ENCODE data around the gene TUB. TPM values are rescaled to one million over a fixed set of nuclear protein-coding genes. Genes with fewer than 3 reads are reported as not detected.
A peak's percentile ranks its signal among the peaks of the same experiment; 100 is the strongest.

TUB gene
- total and polyA plus RNA-seq, 8 donors, result 0.68 to 2.2 (median 1.5) TPM

DNA sequence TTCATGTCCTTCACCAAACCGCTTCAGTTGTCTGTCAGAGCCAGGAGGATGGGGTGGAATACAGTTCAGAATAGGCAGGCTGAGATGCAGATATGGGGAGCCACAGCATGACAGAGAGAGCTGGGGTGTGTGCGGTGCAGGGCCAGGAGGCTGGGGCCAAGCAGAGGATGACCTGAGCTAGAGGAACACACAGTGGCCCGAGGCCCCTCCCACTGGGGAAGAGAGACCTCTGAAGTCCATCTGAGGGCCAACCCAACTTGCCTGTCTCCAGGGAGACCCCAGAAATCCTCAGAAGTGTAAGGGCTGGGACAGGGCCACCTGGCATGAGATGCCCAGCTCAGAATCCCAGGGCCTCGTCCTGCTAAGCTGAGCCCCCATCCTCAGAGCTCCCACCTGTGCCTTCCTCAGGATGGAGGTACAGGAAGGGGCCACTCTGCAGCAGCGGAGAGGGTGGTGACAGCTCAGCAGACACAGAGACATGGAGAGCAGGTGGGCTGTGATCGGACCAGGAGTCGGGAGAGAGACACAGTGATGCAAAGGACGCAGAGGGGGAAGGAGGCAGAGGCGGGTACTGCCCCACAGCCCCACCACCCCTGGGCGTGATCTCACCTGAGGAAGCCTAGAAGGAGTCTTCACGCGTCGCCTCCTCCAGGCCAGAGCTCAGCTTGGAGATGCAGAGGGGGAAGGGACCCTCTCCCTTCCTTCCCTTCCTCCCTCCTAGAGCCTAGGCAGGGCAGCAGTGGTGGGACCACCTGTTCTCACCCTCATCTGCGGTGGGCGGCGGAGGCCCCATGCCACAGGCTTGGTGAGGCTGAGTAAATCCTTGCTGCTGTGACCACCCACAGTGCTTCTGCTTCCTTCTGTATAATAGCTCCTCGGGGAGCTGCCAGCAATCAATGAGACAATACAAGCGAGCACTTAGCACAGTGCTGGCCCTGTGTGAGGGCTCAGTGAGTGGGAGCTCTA, 9.1 kb upstream of the TUB start:
- Histone ChIP-seq H3K4me3 (no peak overlapping the region), H3K4me1 (no peaks in the 10 kb centered on the region), H3K27ac (no peak overlapping the region), H3K9me3 (no peaks in the 10 kb centered on the region), H3K36me3 (no peaks in the 10 kb centered on the region), H3K27me3 (no peaks in the 10 kb centered on the region)
- TF ChIP-seq, protein P1, sequence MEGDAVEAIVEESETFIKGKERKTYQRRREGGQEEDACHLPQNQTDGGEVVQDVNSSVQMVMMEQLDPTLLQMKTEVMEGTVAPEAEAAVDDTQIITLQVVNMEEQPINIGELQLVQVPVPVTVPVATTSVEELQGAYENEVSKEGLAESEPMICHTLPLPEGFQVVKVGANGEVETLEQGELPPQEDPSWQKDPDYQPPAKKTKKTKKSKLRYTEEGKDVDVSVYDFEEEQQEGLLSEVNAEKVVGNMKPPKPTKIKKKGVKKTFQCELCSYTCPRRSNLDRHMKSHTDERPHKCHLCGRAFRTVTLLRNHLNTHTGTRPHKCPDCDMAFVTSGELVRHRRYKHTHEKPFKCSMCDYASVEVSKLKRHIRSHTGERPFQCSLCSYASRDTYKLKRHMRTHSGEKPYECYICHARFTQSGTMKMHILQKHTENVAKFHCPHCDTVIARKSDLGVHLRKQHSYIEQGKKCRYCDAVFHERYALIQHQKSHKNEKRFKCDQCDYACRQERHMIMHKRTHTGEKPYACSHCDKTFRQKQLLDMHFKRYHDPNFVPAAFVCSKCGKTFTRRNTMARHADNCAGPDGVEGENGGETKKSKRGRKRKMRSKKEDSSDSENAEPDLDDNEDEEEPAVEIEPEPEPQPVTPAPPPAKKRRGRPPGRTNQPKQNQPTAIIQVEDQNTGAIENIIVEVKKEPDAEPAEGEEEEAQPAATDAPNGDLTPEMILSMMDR (IDR thresholded peaks at IDR 0.05), result no peak
- intact Hi-C loops (cut with DNase I), result no loop called here
- FAIRE-seq (no peak), DNase-seq (peak in 2 of 6 donors; percentile 8 to 39), ATAC-seq (no peak)
- WGBS, 2 donors, result 54 to 68% methylated on average over 18 of the region's 18 CpGs

DNA sequence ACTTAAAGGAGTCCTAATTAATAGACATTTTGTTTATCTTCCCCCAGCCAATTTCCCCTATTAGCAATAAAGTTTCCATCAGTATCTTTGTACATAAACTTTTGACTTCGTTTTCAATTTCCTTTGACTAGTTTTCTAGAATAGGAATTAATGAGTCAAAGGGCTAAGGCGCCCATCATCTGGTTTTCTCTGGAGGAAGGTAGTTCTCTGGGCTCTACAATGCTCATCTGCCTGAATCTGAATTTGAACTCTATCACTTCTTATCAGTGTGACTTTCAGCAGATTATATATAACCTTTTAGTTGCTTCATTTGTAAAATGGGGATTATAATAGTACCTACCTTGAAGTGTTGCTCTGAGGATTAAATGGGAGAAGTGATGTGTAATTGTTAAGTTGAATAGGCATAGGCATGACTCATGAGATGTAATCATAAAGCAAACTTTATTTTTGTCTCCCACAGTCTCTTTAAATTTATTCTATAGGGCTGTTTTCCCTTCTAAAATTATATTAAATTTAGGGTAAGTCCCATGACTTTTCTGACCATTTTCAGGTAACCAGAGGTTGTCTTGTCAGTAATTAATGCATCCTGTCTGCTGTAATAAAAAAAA, 5.8 kb upstream of the TUB start:
- Histone ChIP-seq H3K4me1 (no peaks in the 10 kb centered on the region), H3K36me3 (no peaks in the 10 kb centered on the region), H3K9me3 (no peaks in the 10 kb centered on the region), H3K27me3 (no peaks in the 10 kb centered on the region), H3K27ac (no peak overlapping the region), H3K4me3 (no peak overlapping the region)
- intact Hi-C loops (cut with DNase I), result no loop called here
- TF ChIP-seq, protein P1 (IDR thresholded peaks at IDR 0.05), result no peak
- FAIRE-seq (no peak), DNase-seq (no peak), ATAC-seq (no peak)
- WGBS, 2 donors, result 53 to 59% methylated on average over 2 of the region's 2 CpGs

- 89 to 95% methylated on average over 4 of the region's 4 CpGs for WGBS, 2 donors
Observed at GRCh38 chr11:8079111-8079675, 1.8 kb upstream of the TUB start.

GRCh38 chr11:8080069-8080670, 841 bp upstream of the TUB start:
- ATAC-seq, result peak in 1 of 4 donors; percentile 11

More at GRCh38 chr11:8079111-8079675, 1.8 kb upstream of the TUB start:
- no peak for ATAC-seq
- DNase-seq, result no peak
- Histone ChIP-seq H3K9me3 (no peaks in the 10 kb centered on the region), H3K4me3 (no peak overlapping the region), H3K36me3 (no peaks in the 10 kb centered on the region), H3K27me3 (no peaks in the 10 kb centered on the region), H3K27ac (no peak overlapping the region), H3K4me1 (no peaks in the 10 kb centered on the region)
- intact Hi-C loops (cut with DNase I), result no loop called here
- TF ChIP-seq, protein P1 (IDR thresholded peaks at IDR 0.05), result no peak
- FAIRE-seq, result no peak

More at GRCh38 chr11:8080069-8080670, 841 bp upstream of the TUB start:
- intact Hi-C loops (cut with DNase I), result no loop called here
- TF ChIP-seq, protein P1 (IDR thresholded peaks at IDR 0.05), result no peak
- no peak for FAIRE-seq
- H3K27me3 ChIP-seq, result no peaks in the 10 kb centered on the region
- no peaks in the 10 kb centered on the region for H3K9me3 ChIP-seq
- WGBS, 2 donors, result 80 to 85% methylated on average over 24 of the region's 24 CpGs
- no peak overlapping the region for H3K27ac ChIP-seq
- H3K4me3 ChIP-seq, result peak overlapping the region in 2 of 4 donors; percentile 54 to 57
- no peak for DNase-seq
- H3K36me3 ChIP-seq, result no peaks in the 10 kb centered on the region
- H3K4me1 ChIP-seq, result no peaks in the 10 kb centered on the region

All from pancreas (tissue), 10 donors.